Heart left ventricle (tissue), 13 donors: ENCODE measurements around the gene CAMTA1.

Source experiments
- POLR2A ChIP-seq, 2 donors: fragments of 450-650 bp; IDR thresholded peaks; one replicate each; pipeline ENCODE4 v1.6.1; 2017; ENCODE audit warnings: antibody characterized with exemption in 2 of 2, mild to moderate bottlenecking in 2 of 2, moderate library complexity in 2 of 2
- TF ChIP-seq, protein P1 (sequence below), 12 donors: fragments of 200-600 bp; sonication (generic) in 4 of 12; IDR thresholded peaks; one replicate each; pipeline versions ENCODE4 v1.5.0 to v1.8.0; 2018 to 2022; ENCODE audit warnings: antibody characterized with exemption in 12 of 12, mild to moderate bottlenecking in 5 of 12
- donor health status: ischemic (EF 13 %, LVEDD 7.1; RV severe dilation, severe dysfunction).
- donor health status: DM: no; HTN: yes; CAD: no.
- donor health status: DM: no; HTN: no; CAD: no.
- donor health status: ischemic (EF 25% LVEDD 6.9; RV normal size, moderate dysfunction).
- donor health status: ischemic (EF 25% LVEDD 5.7; RV mildly dilated, moderate dysfunction).
- donor health status: ischemic (EF 35%, LVEDD 5.7; RV mildly dilated, moderate dysfunction).
- donor health status: nonischemic (EF 11% LVEDD 7.7; RV severe dilation, severe dysfunction).
- donor health status: DM: yes; HTN: yes; CAD: no.
- donor health status: PGD.
- donor health status: ischemic (EF 29% LVEDD 5.4; RV normal size, mild dysfunction).
- donor health status: nonischemic (EF 23%, LVEDD 6.1; RV moderate dilation, normal function).

DNA sequence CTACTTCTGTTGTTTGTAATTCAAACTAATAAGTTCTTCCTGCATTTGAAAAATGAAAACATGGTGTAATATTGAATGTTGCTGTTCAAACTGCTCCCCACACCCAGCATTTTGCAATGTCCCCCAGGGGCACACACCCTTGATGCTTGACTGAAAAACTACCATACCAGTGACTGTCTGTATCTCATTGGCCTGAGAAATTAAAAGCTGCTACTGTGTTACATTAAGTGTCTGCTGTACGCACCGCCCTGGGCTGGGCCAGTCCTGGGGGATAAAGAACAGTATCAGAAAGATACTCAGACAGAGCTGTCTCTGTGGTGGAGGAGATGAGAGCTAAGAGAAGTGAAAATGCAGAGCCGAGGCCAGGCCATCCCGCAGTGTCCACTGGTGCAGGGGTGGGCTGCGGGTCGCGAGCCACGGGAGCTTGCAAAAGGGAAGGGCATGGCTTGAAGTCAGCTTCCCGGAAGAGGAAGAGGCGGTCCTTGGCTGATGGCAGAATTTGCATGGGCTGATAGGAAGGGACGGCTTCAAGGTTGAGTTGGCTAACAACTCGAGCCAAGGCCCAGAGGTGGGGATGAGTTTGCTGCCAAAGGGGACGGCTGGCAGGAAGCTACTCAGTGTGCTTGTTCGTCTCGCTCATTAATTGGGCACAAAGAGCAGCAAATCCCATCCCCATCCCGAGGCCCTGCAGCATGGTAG, 656.0 kb downstream of the CAMTA1 start:
- TF ChIP-seq, protein P1, sequence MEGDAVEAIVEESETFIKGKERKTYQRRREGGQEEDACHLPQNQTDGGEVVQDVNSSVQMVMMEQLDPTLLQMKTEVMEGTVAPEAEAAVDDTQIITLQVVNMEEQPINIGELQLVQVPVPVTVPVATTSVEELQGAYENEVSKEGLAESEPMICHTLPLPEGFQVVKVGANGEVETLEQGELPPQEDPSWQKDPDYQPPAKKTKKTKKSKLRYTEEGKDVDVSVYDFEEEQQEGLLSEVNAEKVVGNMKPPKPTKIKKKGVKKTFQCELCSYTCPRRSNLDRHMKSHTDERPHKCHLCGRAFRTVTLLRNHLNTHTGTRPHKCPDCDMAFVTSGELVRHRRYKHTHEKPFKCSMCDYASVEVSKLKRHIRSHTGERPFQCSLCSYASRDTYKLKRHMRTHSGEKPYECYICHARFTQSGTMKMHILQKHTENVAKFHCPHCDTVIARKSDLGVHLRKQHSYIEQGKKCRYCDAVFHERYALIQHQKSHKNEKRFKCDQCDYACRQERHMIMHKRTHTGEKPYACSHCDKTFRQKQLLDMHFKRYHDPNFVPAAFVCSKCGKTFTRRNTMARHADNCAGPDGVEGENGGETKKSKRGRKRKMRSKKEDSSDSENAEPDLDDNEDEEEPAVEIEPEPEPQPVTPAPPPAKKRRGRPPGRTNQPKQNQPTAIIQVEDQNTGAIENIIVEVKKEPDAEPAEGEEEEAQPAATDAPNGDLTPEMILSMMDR (IDR thresholded peaks at IDR 0.05) = no peak
- no peak for TF ChIP-seq POLR2A (IDR thresholded peaks at IDR 0.05)
